Upper lobe of left lung (tissue), 6 donors: ENCODE measurements around the gene DNAH10. TPM values are rescaled to one million over a fixed set of nuclear protein-coding genes. Genes with fewer than 3 reads are reported as not detected.
A peak's percentile ranks its signal among the peaks of the same experiment; 100 is the strongest.
"Not testable (repeated sequence)": the region's sequence is repeated elsewhere in the genome, so short reads cannot be mapped to it uniquely, and the experiment has no call there.

Source experiments
- ATAC-seq, 2 donors: fragments of 200-7000 bp; cut with Tn5 transposase; one replicate each; pipeline ENCODE4 v1.9.1; 2022; ENCODE audit warnings: mild to moderate bottlenecking in 2 of 2, moderate library complexity in 2 of 2; ENCODE audit not compliant: low FRiP score in 2 of 2
- DNase-seq, 2 donors: peaks; one replicate each; pipeline ENCODE4 v3.0.0-alpha.2; 2019 to 2020
- H3K27ac ChIP-seq, 4 donors: fragments of 200-600 bp; sonication (generic); one replicate each; pipeline ENCODE4 v1.5.1; 2016 to 2019
- H3K27me3 ChIP-seq, 4 donors: fragments of 200-600 bp; sonication (generic); one replicate each; pipeline ENCODE4 v1.5.1; 2017 to 2019
- H3K36me3 ChIP-seq, 4 donors: fragments of 200-600 bp; sonication (generic); one replicate each; pipeline ENCODE4 v1.5.1; 2016 to 2019
- H3K4me1 ChIP-seq, 4 donors: fragments of 200-600 bp; sonication (generic); one replicate each; pipeline ENCODE4 v1.5.1; 2018 to 2019
- H3K4me3 ChIP-seq, 4 donors: fragments of 200-600 bp; sonication (generic); one replicate each; pipeline ENCODE4 v1.5.1; 2017 to 2019; ENCODE audit warnings: mild to moderate bottlenecking in 2 of 4, moderate library complexity in 1 of 4
- H3K9me3 ChIP-seq, 4 donors: fragments of 200-600 bp; sonication (generic); one replicate each; pipeline ENCODE4 v1.5.1; 2018 to 2019
- EP300 ChIP-seq, 4 donors: sonication (generic); formaldehyde crosslinking; IDR thresholded peaks; one replicate each; pipeline ENCODE4 v1.5.1; 2017; ENCODE audit warnings: antibody characterized with exemption in 4 of 4, control low read depth in 2 of 4
- POLR2A ChIP-seq, 4 donors: fragments of 450-650 bp; IDR thresholded peaks; one replicate each; pipeline ENCODE4 v1.5.1; 2016 to 2017; ENCODE audit warnings: antibody characterized with exemption in 4 of 4, mild to moderate bottlenecking in 2 of 4
- POLR2AphosphoS5 ChIP-seq, 2 donors: sonication (generic); formaldehyde crosslinking; IDR thresholded peaks; one replicate each; pipeline ENCODE4 v1.5.1; 2017; ENCODE audit warnings: antibody characterized with exemption in 2 of 2
- WGBS, 2 donors: methylation state at CpG; one replicate each; pipeline ENCODE4 v1.1.5; 2017 to 2018; 5-methylcytosine and 5-hydroxymethylcytosine counted together
- total RNA-seq, 6 donors: library from RNA; depleted of rRNA in 4 of 6; stranded (reverse); fragments of >200 nt in 4 of 6; gene quantifications; one replicate each; pipeline versions ENCODE4 v1.1.0 to v1.2.1, GENCODE V29; 2016 to 2021
- TF ChIP-seq, protein P1 (sequence below), 6 experiments: fragments of 450-650 bp in 4 of 6; fragments of 200-600 bp in 2 of 6; sonication (generic) in 2 of 6; IDR thresholded peaks; one replicate each; pipeline ENCODE4 v1.5.1; 2016 to 2019; ENCODE audit warnings: antibody characterized with exemption in 6 of 6
- donor health status: DM: no; HTN: no; CAD: no; lungs with moderate emphysema.
- donor health status: DM: no; HTN: yes; CAD: no; lungs with severe emphysema.

Gene DNAH10
- total RNA-seq, 6 donors from 2014 or later, result 0.31 to 46.0 (median 8.3) TPM

DNA sequence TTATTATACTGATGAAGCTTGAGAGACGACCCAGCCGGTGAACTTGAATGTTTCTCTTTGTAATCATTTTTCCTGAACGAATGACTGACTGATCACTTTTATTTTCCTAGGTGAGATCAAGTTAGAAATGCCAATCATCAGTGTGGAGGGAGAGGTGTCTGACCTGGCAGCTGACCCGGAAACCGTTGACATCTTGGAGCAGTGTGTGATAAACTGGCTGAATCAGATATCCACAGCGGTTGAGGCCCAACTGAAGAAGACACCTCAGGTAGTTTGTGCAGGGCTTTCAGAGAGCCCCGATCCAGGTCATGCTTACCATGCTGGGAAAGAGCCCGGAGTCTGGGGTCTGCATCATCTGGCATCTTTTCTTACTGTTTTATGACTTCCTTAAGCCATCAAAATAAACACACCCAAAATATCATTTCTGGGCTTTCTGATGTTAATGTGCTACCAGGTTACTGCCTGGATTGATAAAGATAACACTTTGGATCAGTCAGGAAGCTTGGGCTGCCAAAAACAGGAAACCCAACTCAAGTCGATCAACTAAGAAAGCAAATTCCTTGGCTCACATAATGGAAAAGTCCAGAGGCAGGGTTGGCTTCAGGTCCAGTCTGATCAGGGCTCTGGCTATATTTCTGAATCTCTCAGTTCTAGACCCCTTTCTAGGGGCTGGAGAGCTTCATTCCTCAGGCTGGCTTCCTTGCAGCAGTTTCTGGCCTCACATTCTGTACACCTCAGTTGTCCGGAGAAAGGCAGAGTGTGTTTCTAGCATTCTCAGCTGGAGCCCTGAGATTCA lies 21.1 kb downstream of the DNAH10 start:
- Histone ChIP-seq H3K4me3 (no peak overlapping the region), H3K4me1 (no peaks in the 10 kb centered on the region), H3K27ac (no peak overlapping the region), H3K36me3 (no peaks in the 10 kb centered on the region), H3K27me3 (no peaks in the 10 kb centered on the region), H3K9me3 (no peaks in the 10 kb centered on the region)
- TF ChIP-seq, protein P1, sequence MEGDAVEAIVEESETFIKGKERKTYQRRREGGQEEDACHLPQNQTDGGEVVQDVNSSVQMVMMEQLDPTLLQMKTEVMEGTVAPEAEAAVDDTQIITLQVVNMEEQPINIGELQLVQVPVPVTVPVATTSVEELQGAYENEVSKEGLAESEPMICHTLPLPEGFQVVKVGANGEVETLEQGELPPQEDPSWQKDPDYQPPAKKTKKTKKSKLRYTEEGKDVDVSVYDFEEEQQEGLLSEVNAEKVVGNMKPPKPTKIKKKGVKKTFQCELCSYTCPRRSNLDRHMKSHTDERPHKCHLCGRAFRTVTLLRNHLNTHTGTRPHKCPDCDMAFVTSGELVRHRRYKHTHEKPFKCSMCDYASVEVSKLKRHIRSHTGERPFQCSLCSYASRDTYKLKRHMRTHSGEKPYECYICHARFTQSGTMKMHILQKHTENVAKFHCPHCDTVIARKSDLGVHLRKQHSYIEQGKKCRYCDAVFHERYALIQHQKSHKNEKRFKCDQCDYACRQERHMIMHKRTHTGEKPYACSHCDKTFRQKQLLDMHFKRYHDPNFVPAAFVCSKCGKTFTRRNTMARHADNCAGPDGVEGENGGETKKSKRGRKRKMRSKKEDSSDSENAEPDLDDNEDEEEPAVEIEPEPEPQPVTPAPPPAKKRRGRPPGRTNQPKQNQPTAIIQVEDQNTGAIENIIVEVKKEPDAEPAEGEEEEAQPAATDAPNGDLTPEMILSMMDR (IDR thresholded peaks at IDR 0.05), result no peak
- no peak for TF ChIP-seq POLR2A (IDR thresholded peaks at IDR 0.05)
- no peak for TF ChIP-seq EP300 (IDR thresholded peaks at IDR 0.05)
- TF ChIP-seq POLR2AphosphoS5 (IDR thresholded peaks at IDR 0.05), result no peak
- no peak for DNase-seq
- 76 to 81% methylated on average over 10 of the region's 10 CpGs for WGBS, 2 donors
- ATAC-seq, result no peak

DNA sequence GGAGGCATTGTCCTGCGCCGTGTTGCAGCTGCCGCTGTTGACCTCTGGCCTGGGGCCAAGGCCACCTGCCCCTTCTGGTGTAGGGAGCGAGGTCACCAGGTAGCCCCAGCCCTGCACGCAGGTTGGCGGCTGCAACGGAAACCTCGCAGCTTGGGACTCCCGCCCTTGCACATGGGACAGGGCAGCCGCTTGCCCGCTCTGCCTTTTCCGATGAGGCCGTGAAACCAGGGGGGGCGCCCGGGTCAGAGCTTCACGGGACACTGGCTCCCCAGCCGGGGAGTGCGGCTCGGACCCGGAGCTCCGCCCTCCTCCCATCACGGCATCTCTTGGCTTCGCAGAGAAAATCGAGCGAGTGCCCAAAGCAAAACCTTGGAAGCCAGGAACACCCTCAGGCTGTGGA lies 25.4 kb downstream of the DNAH10 start:
- no peaks in the 10 kb centered on the region for H3K9me3 ChIP-seq
- 91 to 93% methylated on average over 13 to 25 of the region's 25 CpGs for WGBS, 2 donors
- H3K4me3 ChIP-seq, result no peak overlapping the region
- TF ChIP-seq POLR2A (IDR thresholded peaks at IDR 0.05) (no peak), POLR2AphosphoS5 (IDR thresholded peaks at IDR 0.05) (no peak), EP300 (IDR thresholded peaks at IDR 0.05) (no peak)
- TF ChIP-seq, protein P1 (IDR thresholded peaks at IDR 0.05), result no peak
- no peak overlapping the region for H3K27ac ChIP-seq
- H3K4me1 ChIP-seq, result no peaks in the 10 kb centered on the region
- no peaks in the 10 kb centered on the region for H3K36me3 ChIP-seq
- ATAC-seq (peak in 1 of 2 donors; percentile 12), DNase-seq (peak in 1 of 2 donors; percentile 77)
- no peaks in the 10 kb centered on the region for H3K27me3 ChIP-seq

DNA sequence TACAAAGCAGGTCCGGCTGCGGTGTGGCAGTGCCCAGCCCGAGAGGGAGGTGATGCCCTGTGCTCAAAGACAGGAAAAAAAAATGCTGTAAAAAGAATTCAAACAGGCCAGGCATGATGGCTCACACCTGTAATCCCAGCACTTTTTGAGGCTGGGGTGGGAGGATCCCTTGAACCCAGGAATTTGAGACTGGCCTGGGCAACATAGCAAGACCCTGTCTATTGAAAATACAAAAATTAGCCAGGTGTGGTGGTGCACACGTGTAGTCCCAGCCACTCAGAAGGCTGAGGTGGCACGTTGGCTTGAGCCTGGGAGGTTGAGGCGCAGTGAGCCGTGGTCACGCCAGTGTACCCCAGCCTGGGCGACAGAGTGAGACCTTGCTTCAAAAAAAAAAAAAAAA lies 26.4 kb downstream of the DNAH10 start:
- no peaks in the 10 kb centered on the region for H3K9me3 ChIP-seq
- no peak for TF ChIP-seq POLR2A (IDR thresholded peaks at IDR 0.05)
- TF ChIP-seq POLR2AphosphoS5 (IDR thresholded peaks at IDR 0.05), result no peak
- no peak for TF ChIP-seq EP300 (IDR thresholded peaks at IDR 0.05)
- TF ChIP-seq, protein P1 (IDR thresholded peaks at IDR 0.05), result no peak
- H3K36me3 ChIP-seq, result no peaks in the 10 kb centered on the region
- H3K4me3 ChIP-seq, result no peak overlapping the region
- DNase-seq, result peak in 1 of 2 donors; percentile 27
- no peak for ATAC-seq
- H3K4me1 ChIP-seq, result no peaks in the 10 kb centered on the region
- H3K27ac ChIP-seq, result no peak overlapping the region
- WGBS, 2 donors, result 85 to 86% methylated on average over 9 of the region's 9 CpGs
- H3K27me3 ChIP-seq, result no peaks in the 10 kb centered on the region

DNA sequence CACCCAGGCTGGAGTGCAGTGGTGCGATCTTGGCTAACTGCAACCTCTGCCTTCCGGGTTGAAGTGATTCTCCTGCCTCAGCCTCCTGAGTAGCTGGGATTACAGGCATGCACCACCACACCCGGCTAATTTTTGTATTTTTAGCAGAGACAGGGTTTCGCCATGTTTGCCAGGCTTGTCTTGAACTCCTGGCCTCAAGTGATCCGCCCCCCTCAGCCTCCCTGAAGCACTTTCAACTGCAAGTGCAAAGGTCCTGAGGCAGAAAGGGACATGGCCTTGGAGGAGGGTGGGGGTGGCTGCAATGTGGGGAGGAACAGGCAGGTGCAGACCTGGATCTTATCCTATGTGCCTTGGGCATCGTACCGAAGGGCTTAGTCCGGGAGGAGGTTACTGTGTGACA lies 27.3 kb downstream of the DNAH10 start:
- not testable (repeated sequence) for DNase-seq, H3K36me3 ChIP-seq, ATAC-seq, H3K9me3 ChIP-seq, H3K27me3 ChIP-seq, H3K4me3 ChIP-seq, H3K4me1 ChIP-seq, H3K27ac ChIP-seq
- 91 to 93% methylated on average over 8 of the region's 8 CpGs for WGBS, 2 donors

DNA sequence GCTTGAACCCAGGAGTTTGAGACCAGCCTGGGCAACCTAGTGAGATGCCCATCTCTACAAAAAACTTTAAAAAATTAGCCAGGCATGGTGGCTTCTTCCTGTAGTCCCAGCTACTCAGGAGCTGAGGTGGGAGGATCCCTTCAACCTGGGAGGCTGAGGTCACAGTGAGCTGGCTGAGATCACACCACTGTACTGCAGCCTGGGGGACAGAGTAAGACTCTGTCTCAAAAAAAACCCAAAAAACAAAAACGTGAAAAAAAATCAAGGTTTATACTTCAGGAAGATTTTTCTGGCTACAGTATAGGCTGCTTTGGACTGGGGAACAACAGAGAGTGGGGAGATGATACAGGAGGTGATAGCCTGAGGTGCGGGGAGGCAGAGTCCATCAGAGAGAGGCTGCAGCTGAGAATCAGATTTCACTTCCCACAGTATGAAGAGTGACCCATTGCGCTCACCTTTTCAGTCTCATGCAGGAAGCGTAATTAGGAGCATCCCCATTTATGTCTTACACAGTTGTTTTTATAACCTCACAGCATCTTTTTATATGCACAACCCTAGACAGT lies 28.9 kb downstream of the DNAH10 start:
- TF ChIP-seq EP300 (IDR thresholded peaks at IDR 0.05), result no peak
- TF ChIP-seq POLR2AphosphoS5 (IDR thresholded peaks at IDR 0.05), result no peak
- TF ChIP-seq, protein P1 (IDR thresholded peaks at IDR 0.05), result no peak
- TF ChIP-seq POLR2A (IDR thresholded peaks at IDR 0.05), result no peak

More for the DNA sequence above, 28.9 kb downstream of the DNAH10 start:
- Histone ChIP-seq H3K36me3 (no peaks in the 10 kb centered on the region), H3K27me3 (no peaks in the 10 kb centered on the region), H3K9me3 (no peaks in the 10 kb centered on the region), H3K4me3 (no peak overlapping the region), H3K27ac (no peak overlapping the region), H3K4me1 (no peaks in the 10 kb centered on the region)
- DNase-seq (no peak), ATAC-seq (no peak)
- WGBS, 2 donors, result 76 to 79% methylated on average over 4 of the region's 4 CpGs
